HepG2 (cell line): Measurements from ENCODE around the gene CEP131. TPM values are rescaled to one million over a fixed set of nuclear protein-coding genes. Genes with fewer than 3 reads are reported as not detected.
A peak's percentile ranks its signal among the peaks of the same experiment; 100 is the strongest.

Source experiments
- ATAC-seq: fragments of 200-7000 bp; cut with Tn5 transposase; 3 replicates; pipeline ENCODE4 v1.9.1; 2020; ENCODE audit warnings: mild to moderate bottlenecking, moderate library complexity
- BruUV-seq: library from RNA; stranded (reverse); fragments of 400-500 nt; replicated peaks from 2 replicates; lab custom pipeline; 2021; lab: Mats Ljungman, UMichigan
- CTCF ChIA-PET: fragments of 300-600 bp; formaldehyde crosslinking; extraction: SDS; loops from one replicate; lab custom pipeline; 2021; ENCODE audit warnings: low total read pairs, inconsistent platforms, low intra/inter-chr PET ratio; lab: Yijun Ruan, JAX
- POLR2A ChIA-PET: fragments of 350-600 bp; sonication (Branson Sonifier 250); formaldehyde crosslinking; loops from one replicate; lab custom pipeline; 2020; ENCODE audit warnings: antibody characterized with exemption, inconsistent platforms; lab: Yijun Ruan, JAX
- DNase-seq: peaks from one replicate; pipeline ENCODE4 v3.0.0-alpha.2; 2015; ENCODE audit warnings: low spot score
- FAIRE-seq: peaks from 3 replicates; lab custom pipeline; 2011; peaks lifted over from hg19 to GRCh38; lab: Jason Lieb, UNC
- H2AFZ ChIP-seq: one replicate; pipeline ENCODE4 v1.6.1; 2011; ENCODE audit warnings: low read length, inconsistent platforms
- H3K27ac ChIP-seq: fragments of 300-600 bp; 3 replicates; pipeline ENCODE4 v1.8.0; 2011; ENCODE audit warnings: mixed run types, mild to moderate bottlenecking, mixed read lengths, low read length, inconsistent platforms; ENCODE audit not compliant: insufficient read depth; ENCODE audit errors: extremely low read length
- H3K27me3 ChIP-seq, 2 experiments: fragments of 200-600 bp in 1 of 2; 2 replicates in 1 of 2; 3 replicates in 1 of 2; pipeline versions ENCODE4 v1.6.0 to v1.8.0; 2011; ENCODE audit warnings: low read length in 2 of 2, mild to moderate bottlenecking in 2 of 2, moderate library complexity in 2 of 2, inconsistent platforms in 1 of 2; ENCODE audit not compliant: insufficient read depth in 2 of 2, control insufficient read depth in 1 of 2
- H3K36me3 ChIP-seq, 2 experiments: fragments of 200-600 bp in 1 of 2; replicated peaks in 1 of 2; 2 replicates in 1 of 2; 3 replicates in 1 of 2; pipeline versions ENCODE4 v1.5.1 to v1.8.0; 2011; ENCODE audit warnings: low read length in 2 of 2, inconsistent platforms in 1 of 2; ENCODE audit not compliant: insufficient read depth in 2 of 2, control insufficient read depth in 1 of 2
- H3K4me1 ChIP-seq: 2 replicates; pipeline ENCODE4 v1.5.1; 2012; ENCODE audit warnings: low read length, inconsistent platforms; ENCODE audit not compliant: insufficient read depth
- H3K4me2 ChIP-seq: 2 replicates; pipeline ENCODE4 v1.6.0; 2011; ENCODE audit warnings: low read depth, low read length, inconsistent platforms
- H3K4me3 ChIP-seq, 3 experiments: fragments of 200-600 bp in 1 of 3; sonication (generic), shearing (Covaris generic) in 1 of 3; replicated peaks in 1 of 3; 2 replicates each; pipeline ENCODE4 v1.5.1; 2011 to 2016; ENCODE audit warnings: low read length in 3 of 3, inconsistent platforms in 2 of 3, low read depth in 2 of 3, mild to moderate bottlenecking in 2 of 3, control low read depth in 1 of 3, mixed read lengths in 1 of 3; ENCODE audit not compliant: insufficient read depth in 1 of 3
- H3K79me2 ChIP-seq: one replicate; pipeline ENCODE4 v1.6.1; 2011; ENCODE audit warnings: low read length, inconsistent platforms; ENCODE audit not compliant: insufficient read depth
- H3K9ac ChIP-seq: 2 replicates; pipeline ENCODE4 v1.6.0; 2011; ENCODE audit warnings: mild to moderate bottlenecking, low read depth, low read length, inconsistent platforms; ENCODE audit not compliant: insufficient read depth
- H3K9me3 ChIP-seq: 2 replicates; pipeline ENCODE4 v1.5.1; 2012; ENCODE audit warnings: mild to moderate bottlenecking, low read length
- H4K20me1 ChIP-seq: 2 replicates; pipeline ENCODE4 v1.6.0; 2011; ENCODE audit warnings: inconsistent platforms, mild to moderate bottlenecking, low read length, moderate library complexity; ENCODE audit not compliant: insufficient read depth
- DR1 ChIP-seq: sonication (generic); formaldehyde crosslinking; IDR thresholded peaks from 2 replicates; pipeline ENCODE4 v1.8.0; 2021; ENCODE audit warnings: mild to moderate bottlenecking, missing genetic modification reagents, inconsistent platforms
- KAT8 ChIP-seq: IDR thresholded peaks from 2 replicates; pipeline ENCODE4 v1.6.1; 2016; ENCODE audit warnings: missing genetic modification reagents, missing compliant biosample characterization
- NR3C1 ChIP-seq: sonication (generic); formaldehyde crosslinking; IDR thresholded peaks from 2 replicates; pipeline ENCODE4 v1.4.0; 2020; ENCODE audit warnings: missing genetic modification reagents
- RAD51 ChIP-seq: fragments of 450-650 bp; IDR thresholded peaks from 2 replicates; pipeline ENCODE4 v1.6.1; 2016; ENCODE audit warnings: borderline replicate concordance
- RBFOX2 ChIP-seq: fragments of 200-400 bp; formaldehyde crosslinking; IDR thresholded peaks from 2 replicates; pipeline ENCODE4 v1.6.1; 2017; ENCODE audit warnings: low read depth, mild to moderate bottlenecking, low read length
- SMAD3 ChIP-seq: sonication (generic); formaldehyde crosslinking; IDR thresholded peaks from 2 replicates; pipeline ENCODE4 v1.4.0; 2020; ENCODE audit warnings: missing genetic modification reagents
- SP2 ChIP-seq: sonication (generic); formaldehyde crosslinking; IDR thresholded peaks from 2 replicates; pipeline ENCODE4 v1.5.1; 2020; ENCODE audit warnings: mild to moderate bottlenecking, missing genetic modification reagents
- TCF12 ChIP-seq, 2 experiments: fragments of 450-650 bp in 1 of 2; sonication (generic) in 1 of 2; formaldehyde crosslinking in 1 of 2; IDR thresholded peaks; 2 replicates each; pipeline versions ENCODE4 v1.6.1 to v1.8.0; 2017 to 2022; ENCODE audit warnings: antibody characterized with exemption in 1 of 2, mild to moderate bottlenecking in 1 of 2, missing genetic modification reagents in 1 of 2, moderate library complexity in 1 of 2
- WGBS: methylation state at CpG from one replicate; pipeline ENCODE4 v1.1.6; 2017; ENCODE audit warnings: low lambda C conversion rate; 5-methylcytosine and 5-hydroxymethylcytosine counted together
- in situ Hi-C: cut with HindIII; loops from 2 replicates; pipeline ENCODE4 v1.10.0; 2017; ENCODE audit warnings: low pct_unique_long_range_greater_than_20kb; ENCODE audit not compliant: extremely low pct_ligation_motif_present
- intact Hi-C: fragments of 100-400 bp; cut with micrococcal nuclease; formaldehyde crosslinking; loops from one replicate; pipeline ENCODE4 v1.10.0; 2022; ENCODE audit not compliant: unreplicated experiment
- polyA plus RNA-seq, 8 experiments: library from polyadenylated mRNA; depleted of rRNA in 3 of 8; stranded (reverse) in 7 of 8; unstranded in 1 of 8; fragments of >200 nt; fragmentation: Illumina TruSeq in 4 of 8; extraction: Trizol in 4 of 8; gene quantifications; 2 replicates each; pipeline versions ENCODE4 v1.2.1 to v1.2.3, GENCODE V29; 2011 to 2016; ENCODE audit warnings: low read depth in 4 of 8, missing spikeins in 1 of 8, mixed read lengths in 1 of 8; ENCODE audit not compliant: insufficient read depth in 1 of 8
- total RNA-seq, 5 experiments: library from RNA; depleted of rRNA; stranded (reverse); fragments of >200 nt; fragmentation: Illumina TruSeq; extraction: Trizol; gene quantifications; 2 replicates each; pipeline ENCODE4 v1.2.3, GENCODE V29; 2016; ENCODE audit warnings: low read depth in 1 of 5

The CEP131 gene
- total and polyA plus RNA-seq, 2 of the 13 experiments (the other 11 are each of a cell fraction or from before 2014, with no cell fraction given), result 5.0 to 16.8 TPM

DNA sequence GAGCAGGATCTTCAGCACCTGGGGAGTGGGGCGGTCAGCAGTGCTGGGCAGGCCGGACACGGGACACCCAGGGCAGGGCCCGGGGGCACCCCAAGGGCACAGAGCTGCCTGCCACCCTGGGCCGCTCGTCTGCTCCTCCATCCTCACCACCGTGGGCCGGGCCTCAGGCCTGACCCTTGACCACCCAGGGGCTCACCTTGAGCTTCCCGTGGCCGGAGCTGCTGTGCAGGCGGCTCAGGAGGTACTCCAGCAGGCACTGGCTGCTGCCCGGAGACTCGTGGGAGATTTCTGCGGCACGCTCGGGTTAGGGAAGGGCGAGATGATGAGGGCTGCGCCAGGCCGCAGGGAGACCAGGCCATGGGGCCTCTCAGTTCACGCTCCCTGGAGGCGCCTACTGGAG is 14.0 kb upstream of the CEP131 start:
- ChIA-PET POLR2A (interaction anchor here (1.0 kb wide), 1 partner anchor 14 kb away, joined by 3 read pairs; the partner anchor contains the start of gene CEP131), CTCF (no interaction called here)
- Histone ChIP-seq H3K9ac (no peak overlapping the region), H3K79me2 (peaks cover 40% of the 10 kb centered on the region), H3K4me2 (no peak overlapping the region), H4K20me1 (peaks cover 4% of the 10 kb centered on the region; the same call in 1 of the 2 replicates), H3K36me3 (peaks cover 13 to 15% of the 10 kb centered on the region in 2 experiments; a peak in 3 of 5 replicates), H2AFZ (no peak overlapping the region), H3K4me1 (peaks cover 27% of the 10 kb centered on the region), H3K4me3 (no peak overlapping the region), H3K9me3 (no peaks in the 10 kb centered on the region), H3K27ac (no peak overlapping the region), H3K27me3 (no peaks in the 10 kb centered on the region; a peak in 1 of 5 replicates)
- intact Hi-C loops, result no loop called here
- DNase-seq, result no peak
- TF ChIP-seq NR3C1 (no peak), TCF12 (IDR thresholded peaks at IDR 0.05) (no peak), TCF12 (CRISPR knock-in tag; IDR thresholded peaks at IDR 0.05) (no peak), RBFOX2 (peak; percentile 50; the same call in 1 of the 2 replicates), RAD51 (no peak), DR1 (CRISPR knock-in tag) (no peak), KAT8 (no peak), SMAD3 (CRISPR knock-in tag) (no peak), SP2 (no peak)
- FAIRE-seq, result no peak
- 95% methylated on average over 15 of the region's 21 CpGs for WGBS
- ATAC-seq, result no peak
- no TSS peak for BruUV-seq
- in situ Hi-C loops, result no loop called here
